ENCODE measurements around the gene NUP210L. TPM values are rescaled to one million over a fixed set of nuclear protein-coding genes. Genes with fewer than 3 reads are reported as not detected.

NUP210L gene
- total RNA-seq, 4 donors from 2014 or later = 0.22 TPM; not detected in 3

- TF ChIP-seq CTCF (IDR thresholded peaks at IDR 0.05; ENCODE audit: low read depth) = no peak
Observed at GRCh38 chr1:154019940-154020339, 134.9 kb downstream of the NUP210L start.

GRCh38 chr1:154019269-154019668 lies 135.6 kb downstream of the NUP210L start:
- no peak for TF ChIP-seq CTCF (IDR thresholded peaks at IDR 0.05; ENCODE audit: low read depth)

DNA sequence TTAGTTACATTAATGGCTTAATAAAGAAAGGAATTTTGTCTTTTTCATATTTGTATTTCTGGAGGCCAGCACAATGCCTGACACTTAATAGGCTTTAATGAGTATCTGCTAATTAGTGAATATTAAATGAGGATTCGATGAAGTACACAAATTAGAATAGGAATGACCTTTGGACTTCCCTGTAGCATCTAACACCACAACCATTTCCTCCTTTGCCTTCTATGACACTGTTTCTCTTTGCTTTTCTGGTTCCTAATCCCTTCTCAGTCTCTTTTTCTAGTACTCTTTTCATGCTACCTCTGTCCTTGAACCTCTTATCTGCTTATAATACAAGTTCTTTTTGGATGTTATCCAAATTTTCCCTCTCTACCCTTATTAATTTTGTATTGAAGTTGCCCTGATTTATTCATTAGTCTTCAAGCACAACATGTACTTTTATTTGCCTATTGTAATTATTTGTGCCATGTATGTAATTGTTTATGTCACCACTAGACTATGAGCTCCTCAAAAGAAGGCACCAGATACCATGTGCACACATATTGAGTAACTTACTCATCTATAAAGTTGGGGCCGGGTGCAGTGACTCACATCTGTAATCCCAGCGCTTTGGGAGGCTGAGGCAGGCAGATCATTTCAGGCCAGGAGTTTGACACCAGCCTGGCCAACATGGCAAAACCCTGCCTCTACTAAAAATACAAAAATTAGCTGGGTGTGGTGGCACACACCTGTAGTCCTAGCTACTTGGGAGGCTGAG lies 140.5 kb downstream of the NUP210L start:
- TF ChIP-seq CTCF (IDR thresholded peaks at IDR 0.05; ENCODE audit: low read depth) = no peak

DNA sequence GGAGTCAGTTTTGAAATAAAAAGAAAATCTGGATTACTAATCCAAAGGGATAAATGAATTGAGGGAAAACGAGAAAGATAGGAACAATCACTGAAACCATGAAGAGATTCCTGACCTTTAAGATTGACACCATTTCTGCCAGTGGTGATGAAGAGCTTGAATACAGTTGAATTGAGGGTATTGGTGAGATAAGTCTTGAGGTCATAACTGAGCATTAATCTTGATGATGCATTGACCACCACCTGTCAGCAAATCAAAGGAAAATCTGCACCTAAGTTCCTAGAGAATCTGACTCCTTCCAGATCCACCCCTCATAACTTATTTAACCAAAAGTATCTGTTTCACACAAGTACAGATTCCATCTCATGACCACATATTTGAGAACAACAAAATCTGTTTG lies 142.7 kb downstream of the NUP210L start:
- TF ChIP-seq CTCF (IDR thresholded peaks at IDR 0.05; ENCODE audit: low read depth) = no peak

DNA sequence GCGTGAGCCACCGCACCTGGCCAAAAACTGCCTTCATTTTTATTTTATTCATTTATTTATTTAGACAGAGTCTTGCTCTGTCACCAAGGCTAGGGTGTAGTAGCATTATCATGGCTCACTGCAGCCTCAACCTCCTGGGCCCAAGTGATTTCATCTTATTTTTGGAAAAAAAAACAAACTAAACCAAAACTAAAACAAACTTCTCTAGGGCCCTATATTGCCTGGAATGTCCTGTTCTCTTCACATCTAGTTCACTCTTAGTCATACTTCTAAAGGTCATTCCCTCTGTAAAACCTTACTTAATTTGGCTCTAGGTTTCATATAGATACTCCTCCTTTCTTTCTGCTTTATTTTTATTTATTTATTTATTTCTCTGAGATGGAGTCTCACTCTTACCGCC lies 148.7 kb downstream of the NUP210L start:
- TF ChIP-seq CTCF (IDR thresholded peaks at IDR 0.05; ENCODE audit: low read depth) = no peak

DNA sequence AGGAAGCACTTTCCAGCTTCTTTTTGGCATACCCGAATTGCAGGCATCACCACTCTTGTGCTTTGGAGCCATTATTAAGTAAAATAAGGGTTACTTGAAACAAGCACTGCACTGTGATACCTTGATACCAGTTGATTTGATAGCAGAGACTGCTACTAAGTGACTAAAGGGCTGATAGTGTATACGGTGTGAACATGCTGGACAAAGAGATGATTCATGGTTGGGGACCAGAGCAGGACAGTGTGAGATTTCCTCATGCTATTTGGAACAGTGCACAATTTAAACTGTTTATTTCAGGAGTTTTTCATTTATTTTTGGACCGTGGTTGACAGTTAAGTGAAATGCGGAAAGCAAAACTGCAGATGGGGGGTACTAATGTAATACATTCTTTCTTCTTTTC lies 154.5 kb downstream of the NUP210L start:
- TF ChIP-seq CTCF (IDR thresholded peaks at IDR 0.05; ENCODE audit: low read depth) = no peak

GRCh38 chr1:153995640-153996039 lies 159.2 kb downstream of the NUP210L start:
- TF ChIP-seq CTCF (IDR thresholded peaks at IDR 0.05; ENCODE audit: low read depth) = no peak

Data from subcutaneous adipose tissue (tissue), 4 donors.